ENCODE measurements around the gene ADARB1.

Gene ADARB1

DNA sequence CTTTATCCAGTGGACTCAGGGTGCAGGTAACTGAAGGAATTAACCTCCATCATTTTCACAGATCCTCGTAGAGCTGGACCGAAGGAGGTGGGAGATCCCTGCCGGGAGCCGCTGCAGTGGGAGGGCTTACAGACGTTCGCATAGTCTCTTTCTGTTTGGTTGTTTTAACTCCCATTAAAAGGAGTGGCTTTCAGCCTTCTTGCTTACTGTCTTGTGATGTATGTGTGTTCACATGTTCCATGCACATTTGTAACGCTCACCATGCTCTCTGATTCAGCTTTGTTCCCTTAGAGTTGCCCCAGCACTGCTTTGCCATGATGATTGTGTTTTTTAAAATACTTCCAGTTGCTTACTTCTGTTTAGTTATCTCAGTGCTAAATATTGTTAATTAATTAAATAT, 85.8 kb downstream of the ADARB1 start:
- no peaks in the 10 kb centered on the region for H3K9me2 ChIP-seq (ENCODE audit: low read depth, low read length)
- H3K4me2 ChIP-seq (ENCODE audit: low read length) = no peak overlapping the region
- H3K9me3 ChIP-seq (ENCODE audit: low read length) = no peaks in the 10 kb centered on the region
- H3K36me3 ChIP-seq (ENCODE audit: insufficient read depth, low read length) = no peaks in the 10 kb centered on the region
- no peaks in the 10 kb centered on the region for H3F3A ChIP-seq (ENCODE audit: insufficient read depth, low read length)
- no peak overlapping the region for H3K27ac ChIP-seq (ENCODE audit: low read depth, low read length, poor library complexity, severe bottlenecking)
- no peak overlapping the region for H3K4me3 ChIP-seq (ENCODE audit: low read depth, low read length, poor library complexity, severe bottlenecking)
- H3K27me3 ChIP-seq (ENCODE audit: insufficient read depth, low read length) = no peaks in the 10 kb centered on the region; the same call in 1 of the 2 replicates
- H2AFZ ChIP-seq (ENCODE audit: low read length) = no peak overlapping the region
- H3K4me1 ChIP-seq (ENCODE audit: insufficient read depth, low read length, severe bottlenecking) = no peaks in the 10 kb centered on the region
- no peak for TF ChIP-seq EZH2 (IDR thresholded peaks at IDR 0.05; ENCODE audit: borderline replicate concordance, low read length)
- TF ChIP-seq, protein P1, sequence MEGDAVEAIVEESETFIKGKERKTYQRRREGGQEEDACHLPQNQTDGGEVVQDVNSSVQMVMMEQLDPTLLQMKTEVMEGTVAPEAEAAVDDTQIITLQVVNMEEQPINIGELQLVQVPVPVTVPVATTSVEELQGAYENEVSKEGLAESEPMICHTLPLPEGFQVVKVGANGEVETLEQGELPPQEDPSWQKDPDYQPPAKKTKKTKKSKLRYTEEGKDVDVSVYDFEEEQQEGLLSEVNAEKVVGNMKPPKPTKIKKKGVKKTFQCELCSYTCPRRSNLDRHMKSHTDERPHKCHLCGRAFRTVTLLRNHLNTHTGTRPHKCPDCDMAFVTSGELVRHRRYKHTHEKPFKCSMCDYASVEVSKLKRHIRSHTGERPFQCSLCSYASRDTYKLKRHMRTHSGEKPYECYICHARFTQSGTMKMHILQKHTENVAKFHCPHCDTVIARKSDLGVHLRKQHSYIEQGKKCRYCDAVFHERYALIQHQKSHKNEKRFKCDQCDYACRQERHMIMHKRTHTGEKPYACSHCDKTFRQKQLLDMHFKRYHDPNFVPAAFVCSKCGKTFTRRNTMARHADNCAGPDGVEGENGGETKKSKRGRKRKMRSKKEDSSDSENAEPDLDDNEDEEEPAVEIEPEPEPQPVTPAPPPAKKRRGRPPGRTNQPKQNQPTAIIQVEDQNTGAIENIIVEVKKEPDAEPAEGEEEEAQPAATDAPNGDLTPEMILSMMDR (IDR thresholded peaks at IDR 0.05; ENCODE audit: low read length) = no peak
- no peaks in the 10 kb centered on the region for H4K20me1 ChIP-seq (ENCODE audit: insufficient read depth, low read length)
- no peak overlapping the region for H3K9ac ChIP-seq (ENCODE audit: low read length)
- H3K79me2 ChIP-seq (ENCODE audit: insufficient read depth, low read length) = no peaks in the 10 kb centered on the region

DNA sequence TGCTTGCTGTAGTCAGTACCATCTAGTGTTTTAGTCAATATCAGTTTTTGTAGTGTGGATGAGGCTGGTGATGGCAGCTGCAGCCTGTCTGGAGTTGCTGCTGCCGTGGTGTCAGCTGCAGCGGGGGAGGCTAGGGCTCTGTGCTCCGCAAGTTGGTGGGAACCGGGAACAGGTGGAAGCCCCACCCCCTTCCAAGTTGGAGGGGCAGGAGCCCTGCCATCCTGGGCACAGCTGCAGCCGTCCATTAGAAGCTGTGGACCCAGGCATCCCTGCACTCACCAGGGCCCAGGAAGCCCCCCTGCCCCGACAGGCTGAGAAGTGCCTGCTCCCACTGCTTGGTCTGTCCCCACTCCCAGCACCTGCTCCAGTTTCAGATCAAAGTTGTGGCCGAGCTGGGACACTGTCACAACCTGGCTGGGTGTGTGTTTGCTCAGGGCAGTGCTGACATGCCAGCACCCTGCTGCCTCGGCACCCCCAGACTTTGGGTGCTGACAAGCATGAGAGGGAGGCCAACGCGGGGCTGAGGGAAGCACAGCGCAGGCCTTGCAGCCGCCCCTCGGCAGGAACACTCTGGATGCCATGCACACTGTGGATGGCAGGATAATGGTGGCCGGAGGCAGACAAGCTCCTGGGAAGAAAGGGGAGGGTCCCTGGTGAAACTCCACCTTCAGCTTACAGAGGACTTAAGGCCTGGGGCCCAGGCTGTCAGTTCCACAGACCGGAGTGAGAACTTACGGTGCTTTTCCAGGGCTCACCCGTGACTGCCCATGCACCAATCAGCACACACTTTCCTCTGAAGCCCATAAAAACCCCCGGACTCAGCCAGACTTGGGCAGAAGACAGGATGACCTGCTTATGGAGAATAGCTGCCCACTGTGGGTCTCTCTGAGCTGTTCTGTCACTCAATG, 86.9 kb downstream of the ADARB1 start:
- H3K79me2 ChIP-seq (ENCODE audit: insufficient read depth, low read length) = no peaks in the 10 kb centered on the region
- H3K4me2 ChIP-seq (ENCODE audit: low read length) = no peak overlapping the region
- no peak overlapping the region for H3K4me3 ChIP-seq (ENCODE audit: low read depth, low read length, poor library complexity, severe bottlenecking)
- H3K9me3 ChIP-seq (ENCODE audit: low read length) = no peaks in the 10 kb centered on the region
- no peaks in the 10 kb centered on the region; the same call in 1 of the 2 replicates for H3K27me3 ChIP-seq (ENCODE audit: insufficient read depth, low read length)
- H2AFZ ChIP-seq (ENCODE audit: low read length) = no peak overlapping the region
- H3K36me3 ChIP-seq (ENCODE audit: insufficient read depth, low read length) = no peaks in the 10 kb centered on the region
- H3K4me1 ChIP-seq (ENCODE audit: insufficient read depth, low read length, severe bottlenecking) = no peaks in the 10 kb centered on the region
- H3F3A ChIP-seq (ENCODE audit: insufficient read depth, low read length) = no peaks in the 10 kb centered on the region
- TF ChIP-seq EZH2 (IDR thresholded peaks at IDR 0.05; ENCODE audit: borderline replicate concordance, low read length) = no peak
- TF ChIP-seq, protein P1 (IDR thresholded peaks at IDR 0.05; ENCODE audit: low read length) = no peak
- H3K9me2 ChIP-seq (ENCODE audit: low read depth, low read length) = no peaks in the 10 kb centered on the region
- no peak overlapping the region for H3K27ac ChIP-seq (ENCODE audit: low read depth, low read length, poor library complexity, severe bottlenecking)
- no peaks in the 10 kb centered on the region for H4K20me1 ChIP-seq (ENCODE audit: insufficient read depth, low read length)
- H3K9ac ChIP-seq (ENCODE audit: low read length) = no peak overlapping the region

GRCh38 chr21:45162115-45162514, 87.7 kb downstream of the ADARB1 start:
- no peak overlapping the region for H3K9ac ChIP-seq (ENCODE audit: low read length)
- H4K20me1 ChIP-seq (ENCODE audit: insufficient read depth, low read length) = no peaks in the 10 kb centered on the region

More at GRCh38 chr21:45162115-45162514, 87.7 kb downstream of the ADARB1 start:
- Histone ChIP-seq H3K4me3 (ENCODE audit: low read depth, low read length, poor library complexity, severe bottlenecking) (no peak overlapping the region), H3K9me2 (ENCODE audit: low read depth, low read length) (no peaks in the 10 kb centered on the region), H3K27ac (ENCODE audit: low read depth, low read length, poor library complexity, severe bottlenecking) (no peak overlapping the region), H3F3A (ENCODE audit: insufficient read depth, low read length) (no peaks in the 10 kb centered on the region), H3K4me1 (ENCODE audit: insufficient read depth, low read length, severe bottlenecking) (no peaks in the 10 kb centered on the region), H3K9me3 (ENCODE audit: low read length) (no peaks in the 10 kb centered on the region), H3K79me2 (ENCODE audit: insufficient read depth, low read length) (no peaks in the 10 kb centered on the region), H3K36me3 (ENCODE audit: insufficient read depth, low read length) (no peaks in the 10 kb centered on the region), H2AFZ (ENCODE audit: low read length) (no peak overlapping the region), H3K4me2 (ENCODE audit: low read length) (no peak overlapping the region), H3K27me3 (ENCODE audit: insufficient read depth, low read length) (no peaks in the 10 kb centered on the region; the same call in 1 of the 2 replicates)
- TF ChIP-seq EZH2 (IDR thresholded peaks at IDR 0.05; ENCODE audit: borderline replicate concordance, low read length) = no peak
- TF ChIP-seq, protein P1 (IDR thresholded peaks at IDR 0.05; ENCODE audit: low read length) = no peak

Data from OCI-LY1 (cell line).